ENCODE results near the gene IL1B. TPM values are rescaled to one million over a fixed set of nuclear protein-coding genes. Genes with fewer than 3 reads are reported as not detected.

Gene IL1B
- polyA plus RNA-seq, 1 donor from 2014 or later = not detected

GRCh38 chr2:112784199-112785189, 52.1 kb downstream of the IL1B start, which contains the start of gene IL1A:
IL1A (minus strand) TSS chr2:112784493; CDS start chr2:112783770, 723 bp downstream.
- Histone ChIP-seq H3K27me3 (ENCODE audit: insufficient read depth, low read depth, low read length) (no peaks in the 10 kb centered on the region), H3K4me2 (ENCODE audit: low read length) (no peak within 1 kb of the TSS), H3K9ac (ENCODE audit: low read length) (no peak within 1 kb of the TSS), H3K36me3 (ENCODE audit: insufficient read depth, low read length) (no peaks in the 10 kb centered on the region), H3K9me3 (ENCODE audit: low read length) (no peaks in the 10 kb centered on the region), H2AFZ (ENCODE audit: low read depth, low read length) (no peak within 1 kb of the TSS), H3K4me3 (ENCODE audit: low read length) (no peak within 1 kb of the TSS), H4K20me1 (ENCODE audit: insufficient read depth) (no peaks in the 10 kb centered on the region), H3K9me2 (ENCODE audit: insufficient read depth, low read length) (no peaks in the 10 kb centered on the region), H3K27ac (ENCODE audit: low read length) (no peak within 1 kb of the TSS), H3F3A (ENCODE audit: insufficient read depth, low read length, poor library complexity, severe bottlenecking) (no peaks in the 10 kb centered on the region), H3K79me2 (replicated peaks; ENCODE audit: insufficient read depth, low read length) (no peaks in the 10 kb centered on the region)
- TF ChIP-seq CTCF (IDR thresholded peaks at IDR 0.05; ENCODE audit: poor library complexity, severe bottlenecking) = no peak
- TF ChIP-seq EZH2 (IDR thresholded peaks at IDR 0.05; ENCODE audit: borderline replicate concordance, insufficient read depth, low read length, poor library complexity, severe bottlenecking) = no peak
- TF ChIP-seq SMC3 (conservative IDR thresholded peaks at IDR 0.05; ENCODE audit: poor library complexity) = no peak
- no peak for TF ChIP-seq EP300 (conservative IDR thresholded peaks at IDR 0.05; ENCODE audit: poor library complexity, severe bottlenecking)
- TF ChIP-seq REST (IDR thresholded peaks at IDR 0.05; ENCODE audit: borderline replicate concordance) = no peak
- TF ChIP-seq RAD21 (conservative IDR thresholded peaks at IDR 0.05) = no peak
- no peak for TF ChIP-seq MXI1 (conservative IDR thresholded peaks at IDR 0.05; ENCODE audit: poor library complexity, severe bottlenecking)
- TF ChIP-seq POLR2AphosphoS5 (IDR thresholded peaks at IDR 0.05) = no peak
- TF ChIP-seq TAF1 (IDR thresholded peaks at IDR 0.05; ENCODE audit: low read depth) = no peak

GRCh38 chr2:112783187-112783714, 53.3 kb downstream of the IL1B start:
- H3K27me3 ChIP-seq (ENCODE audit: insufficient read depth, low read depth, low read length) = no peaks in the 10 kb centered on the region
- H3K4me2 ChIP-seq (ENCODE audit: low read length) = no peak overlapping the region
- no peak overlapping the region for H3K4me3 ChIP-seq (ENCODE audit: low read length)
- H2AFZ ChIP-seq (ENCODE audit: low read depth, low read length) = no peak overlapping the region
- no peaks in the 10 kb centered on the region for H3K9me2 ChIP-seq (ENCODE audit: insufficient read depth, low read length)
- no peaks in the 10 kb centered on the region for H4K20me1 ChIP-seq (ENCODE audit: insufficient read depth)
- H3F3A ChIP-seq (ENCODE audit: insufficient read depth, low read length, poor library complexity, severe bottlenecking) = no peaks in the 10 kb centered on the region
- no peak for TF ChIP-seq MXI1 (conservative IDR thresholded peaks at IDR 0.05; ENCODE audit: poor library complexity, severe bottlenecking)
- TF ChIP-seq SMC3 (conservative IDR thresholded peaks at IDR 0.05; ENCODE audit: poor library complexity) = no peak
- no peak for TF ChIP-seq REST (IDR thresholded peaks at IDR 0.05; ENCODE audit: borderline replicate concordance)
- no peak for TF ChIP-seq EP300 (conservative IDR thresholded peaks at IDR 0.05; ENCODE audit: poor library complexity, severe bottlenecking)
- no peak overlapping the region for H3K27ac ChIP-seq (ENCODE audit: low read length)
- H3K9me3 ChIP-seq (ENCODE audit: low read length) = no peaks in the 10 kb centered on the region
- H3K79me2 ChIP-seq (replicated peaks; ENCODE audit: insufficient read depth, low read length) = no peaks in the 10 kb centered on the region
- no peak overlapping the region for H3K9ac ChIP-seq (ENCODE audit: low read length)
- H3K36me3 ChIP-seq (ENCODE audit: insufficient read depth, low read length) = no peaks in the 10 kb centered on the region
